HG02678 (cell line): ENCODE results near the gene GOPC.
"Not testable (repeated sequence)": the region's sequence is repeated elsewhere in the genome, so short reads cannot be mapped to it uniquely, and the experiment has no call there.

Experiments
- ATAC-seq: cut with Tn5 transposase; IDR thresholded peaks from one replicate; pipeline ENCODE4 v1.9.1; 2021; ENCODE audit warnings: mild to moderate bottlenecking, moderate library complexity; ENCODE audit not compliant: unreplicated experiment

The GOPC gene

DNA sequence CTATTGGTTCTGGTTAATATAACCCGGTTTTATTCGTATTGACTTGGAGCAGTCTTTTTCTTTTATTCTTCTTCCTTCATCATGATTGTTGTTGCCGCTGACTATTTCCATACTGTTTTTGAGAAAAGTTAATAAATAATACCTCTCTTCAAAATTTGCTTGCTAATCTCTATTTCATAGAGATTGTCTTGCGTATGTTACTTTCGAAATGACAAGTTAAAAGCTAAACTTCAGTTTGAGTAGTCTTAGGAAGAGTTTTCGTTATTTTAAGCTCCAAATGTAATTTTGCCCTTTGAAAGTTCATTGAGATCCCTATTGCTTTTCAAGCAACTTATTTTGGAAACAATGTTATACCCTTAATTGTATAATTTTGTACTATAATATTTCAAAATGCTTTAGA lies 83.4 kb downstream of the GOPC start:
- no peak for ATAC-seq

GRCh38 chr6:117517995-117518394 lies 84.3 kb downstream of the GOPC start:
- ATAC-seq = not testable (repeated sequence)

GRCh38 chr6:117515326-117515725 lies 87.0 kb downstream of the GOPC start:
- no peak for ATAC-seq

- ATAC-seq = no peak
Measured at GRCh38 chr6:117514655-117515054, 87.7 kb downstream of the GOPC start.

DNA sequence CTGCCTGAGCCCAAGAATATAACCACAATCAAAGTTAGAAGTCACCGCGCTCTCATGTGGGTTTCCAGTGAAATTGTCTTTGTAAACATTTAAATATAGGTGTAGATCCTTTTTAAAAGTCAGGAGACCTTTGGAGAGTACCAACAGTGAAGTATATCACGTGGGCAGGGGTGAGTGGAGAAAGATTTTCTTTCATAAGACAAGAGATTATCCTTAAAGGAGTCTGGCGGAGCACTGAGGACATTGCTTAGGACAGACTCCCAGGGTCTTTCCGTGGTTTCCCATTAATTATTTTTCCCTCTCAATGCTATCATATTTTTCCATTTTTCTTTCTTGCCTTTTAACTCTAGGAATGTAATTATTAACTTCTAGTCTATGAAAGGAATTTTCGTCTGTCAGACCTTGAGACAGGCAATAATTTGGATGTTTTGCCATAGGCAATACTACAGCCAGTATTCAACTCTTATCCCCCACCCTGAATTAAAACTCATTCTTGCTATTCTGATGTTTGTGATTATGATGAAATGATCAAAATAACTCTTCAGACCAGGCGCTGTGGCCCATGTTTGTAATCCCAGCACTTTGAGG lies 88.4 kb downstream of the GOPC start:
- ATAC-seq = no peak

DNA sequence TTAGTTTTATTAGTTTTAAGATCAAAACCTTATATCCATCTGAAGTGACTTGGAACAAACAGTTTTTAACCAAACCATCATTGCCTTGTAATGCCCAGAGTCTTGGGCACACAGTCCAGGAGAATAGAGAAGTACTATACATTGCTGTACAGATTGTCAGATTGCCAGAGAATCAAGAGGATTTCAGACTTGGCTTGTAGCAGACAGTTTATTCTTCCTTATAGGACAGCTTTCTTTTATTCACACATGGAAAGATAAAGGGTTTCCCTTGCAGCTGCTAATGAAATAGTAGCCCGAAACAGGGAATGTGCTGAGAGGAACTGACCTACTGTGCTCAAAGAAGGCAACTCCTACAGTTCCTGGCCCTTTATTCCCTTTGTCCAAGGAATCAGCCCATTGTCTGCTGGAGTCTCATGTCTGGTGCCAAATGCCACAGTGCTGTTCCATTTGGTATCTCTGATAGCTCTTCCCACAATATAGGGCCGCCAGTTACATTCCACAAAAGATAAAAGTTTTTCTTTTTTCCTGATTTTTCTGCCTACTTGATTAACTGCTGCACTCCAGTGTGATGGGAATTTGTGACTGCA lies 89.2 kb downstream of the GOPC start:
- no peak for ATAC-seq

DNA sequence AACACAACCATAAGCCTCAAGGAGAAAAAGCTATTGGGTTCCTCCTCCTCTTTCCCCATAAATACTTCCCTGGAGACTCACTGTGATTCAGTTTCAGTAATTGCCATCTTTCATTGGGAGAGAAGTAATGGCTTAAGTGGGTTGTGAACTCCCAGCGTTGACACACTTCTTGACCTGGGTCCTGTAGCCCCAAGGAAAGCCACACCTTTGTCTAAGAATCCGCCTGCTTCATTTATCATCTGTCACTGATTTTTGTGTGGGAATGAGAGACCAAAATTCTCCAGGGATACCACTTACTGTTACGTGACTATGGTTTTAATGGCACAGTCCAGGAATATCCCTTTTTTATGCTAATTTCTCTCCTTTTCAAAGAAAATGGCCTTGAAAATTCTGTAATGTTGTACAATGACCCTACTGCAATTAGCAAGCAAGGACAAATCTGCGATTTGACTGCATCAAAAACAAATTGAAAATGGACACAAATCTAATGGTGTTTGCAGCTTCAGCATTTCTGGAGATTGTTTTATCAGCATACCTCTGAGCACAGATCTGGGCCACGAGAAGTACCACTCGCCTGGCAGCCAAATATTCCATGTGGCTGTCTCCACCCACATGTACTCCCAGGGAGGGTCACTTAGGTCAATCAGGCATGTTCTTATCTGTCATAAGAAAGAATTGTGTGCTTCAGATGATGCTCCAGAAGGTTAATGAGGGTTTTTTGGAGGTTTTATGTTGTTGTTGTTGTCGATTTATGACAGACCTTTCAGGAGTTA lies 90.1 kb downstream of the GOPC start:
- no peak for ATAC-seq
